GM18526 (cell line): ENCODE data around the gene GCN1.

Source experiments
- POLR2A ChIP-seq: IDR thresholded peaks from 3 replicates; pipeline ENCODE4 v1.6.1; 2011; ENCODE audit not compliant: insufficient read length; ENCODE audit errors: extremely low read depth

GCN1 gene

DNA sequence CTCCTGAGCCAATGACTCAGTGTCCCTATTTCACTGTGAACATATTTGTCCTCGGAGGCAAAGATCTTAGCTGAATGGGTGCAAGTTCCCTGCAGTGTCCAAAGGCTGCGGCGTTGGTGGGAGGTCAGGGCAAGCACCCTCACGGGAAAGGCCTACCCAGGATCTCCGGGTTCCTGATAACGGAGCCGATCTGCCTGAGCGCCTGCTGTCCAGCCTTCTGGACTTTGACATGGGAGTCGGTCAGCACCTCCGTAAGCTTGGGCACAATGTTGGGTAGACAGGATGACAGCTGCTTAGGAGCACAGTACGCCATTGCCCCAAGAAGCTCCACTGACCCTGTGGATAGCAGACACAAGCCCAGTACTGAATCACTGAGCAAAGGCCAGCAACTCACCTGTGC is 46.5 kb downstream of the GCN1 start:
- no peak for TF ChIP-seq POLR2A

GRCh38 chr12:120145164-120145563 is 49.4 kb downstream of the GCN1 start:
- no peak for TF ChIP-seq POLR2A

DNA sequence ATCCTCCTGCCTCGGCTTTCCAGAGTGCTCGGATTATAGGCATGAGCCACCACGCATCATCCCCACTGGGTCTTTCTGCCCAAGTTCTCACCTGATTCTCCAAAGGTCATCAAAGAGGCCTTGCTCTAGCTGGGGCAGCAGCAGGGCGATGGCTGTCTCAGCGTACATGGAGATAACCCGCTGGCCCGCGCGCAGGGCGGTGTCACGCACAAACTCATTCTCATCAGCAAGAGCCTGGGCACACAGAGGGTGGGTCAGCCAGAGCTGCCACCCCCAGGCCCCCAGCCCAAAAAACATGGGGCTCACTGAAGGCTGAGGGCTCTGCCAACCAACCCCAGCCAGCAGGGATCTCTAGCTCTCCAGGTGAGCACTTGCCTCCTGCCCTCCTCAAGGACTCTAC is 50.3 kb downstream of the GCN1 start:
- TF ChIP-seq POLR2A, result no peak

DNA sequence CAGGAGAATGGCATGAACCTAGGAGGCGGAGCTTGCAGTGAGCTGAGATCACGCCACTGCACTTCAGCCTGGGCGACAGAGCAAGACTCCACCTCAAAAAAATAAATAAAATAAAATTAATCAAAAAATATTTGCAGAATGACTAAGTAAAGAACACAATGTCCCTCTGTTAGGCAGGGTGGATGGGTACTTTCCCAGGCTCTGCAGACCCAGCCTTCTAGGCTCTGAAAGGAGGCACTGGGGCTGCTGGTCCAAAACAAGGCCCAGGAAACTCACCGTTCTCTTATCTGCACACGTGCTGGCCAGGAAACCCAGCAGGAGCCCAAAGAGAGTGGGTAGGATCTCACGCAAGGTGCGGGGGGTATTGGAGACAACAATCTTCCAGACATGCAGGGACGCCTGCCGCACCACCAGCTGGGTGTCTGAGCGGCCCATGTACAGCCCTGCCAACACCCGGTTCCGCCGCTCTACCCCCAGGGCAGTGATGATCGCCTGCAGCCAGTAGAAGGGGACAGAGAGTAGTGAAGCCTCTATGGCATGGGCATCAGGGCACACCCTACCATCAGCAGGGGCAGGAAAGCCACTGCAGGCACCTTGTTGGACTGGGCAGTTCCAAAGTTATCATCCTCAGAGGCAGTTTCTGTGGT is 52.2 kb downstream of the GCN1 start:
- no peak for TF ChIP-seq POLR2A

GRCh38 chr12:120141336-120141735 is 53.2 kb downstream of the GCN1 start:
- no peak for TF ChIP-seq POLR2A

DNA sequence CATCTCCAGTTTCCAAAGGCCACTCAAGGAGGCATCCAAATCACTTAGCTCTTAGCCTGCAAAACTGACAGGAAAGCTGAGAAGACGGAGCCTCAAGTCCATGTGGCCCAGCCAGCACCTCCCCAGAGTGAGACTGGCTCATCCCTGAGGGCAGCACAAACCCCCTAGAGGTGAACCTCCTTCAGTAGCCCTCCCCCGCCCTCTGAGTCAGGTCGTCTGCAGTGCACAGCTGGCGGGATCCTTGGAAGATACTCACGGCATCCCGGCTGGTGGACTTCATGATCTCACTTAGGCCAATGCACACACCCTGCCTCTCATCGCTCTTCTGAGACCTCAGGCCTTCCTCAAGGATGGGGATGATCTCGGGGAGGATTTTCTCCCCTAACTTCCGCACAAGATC is 53.9 kb downstream of the GCN1 start:
- no peak for TF ChIP-seq POLR2A

- TF ChIP-seq POLR2A, result no peak
These were observed 54.6 kb downstream of the GCN1 start for GRCh38 chr12:120139958-120140357.

- TF ChIP-seq POLR2A, result no peak
These were observed 56.1 kb downstream of the GCN1 start for GRCh38 chr12:120138366-120138765.

- no peak for TF ChIP-seq POLR2A
These were observed 56.7 kb downstream of the GCN1 start for GRCh38 chr12:120137833-120138232.

GRCh38 chr12:120136093-120136770 is 58.3 kb downstream of the GCN1 start:
- TF ChIP-seq POLR2A, result no peak

- no peak for TF ChIP-seq POLR2A
These were observed 60.1 kb downstream of the GCN1 start for GRCh38 chr12:120134307-120134980.

DNA sequence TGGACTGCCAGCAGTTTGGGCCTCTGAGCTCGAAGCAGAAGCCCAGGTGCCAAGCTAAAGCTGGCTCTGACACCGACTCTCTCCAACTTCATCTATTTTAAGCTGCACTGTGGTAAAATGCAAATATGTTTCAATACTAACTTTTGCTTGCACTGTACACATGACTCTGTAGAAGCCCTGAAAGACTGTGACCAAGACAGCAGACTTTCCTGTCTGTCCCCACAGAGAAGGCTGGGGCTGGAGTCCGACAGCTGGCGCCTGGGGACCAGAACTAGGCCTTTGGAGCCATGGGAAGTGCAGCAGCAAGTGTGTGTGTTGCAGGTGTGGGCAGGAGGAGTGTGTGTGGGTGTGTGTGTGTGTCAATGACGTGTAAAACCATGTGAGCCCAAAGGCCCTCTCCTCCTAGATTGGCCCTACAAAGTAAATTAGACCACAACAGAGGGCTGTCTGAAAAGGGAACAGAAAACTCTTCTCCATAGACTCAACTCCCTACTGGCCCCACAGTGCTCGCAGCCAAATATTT is 61.6 kb downstream of the GCN1 start:
- peak; percentile 37 for TF ChIP-seq POLR2A

DNA sequence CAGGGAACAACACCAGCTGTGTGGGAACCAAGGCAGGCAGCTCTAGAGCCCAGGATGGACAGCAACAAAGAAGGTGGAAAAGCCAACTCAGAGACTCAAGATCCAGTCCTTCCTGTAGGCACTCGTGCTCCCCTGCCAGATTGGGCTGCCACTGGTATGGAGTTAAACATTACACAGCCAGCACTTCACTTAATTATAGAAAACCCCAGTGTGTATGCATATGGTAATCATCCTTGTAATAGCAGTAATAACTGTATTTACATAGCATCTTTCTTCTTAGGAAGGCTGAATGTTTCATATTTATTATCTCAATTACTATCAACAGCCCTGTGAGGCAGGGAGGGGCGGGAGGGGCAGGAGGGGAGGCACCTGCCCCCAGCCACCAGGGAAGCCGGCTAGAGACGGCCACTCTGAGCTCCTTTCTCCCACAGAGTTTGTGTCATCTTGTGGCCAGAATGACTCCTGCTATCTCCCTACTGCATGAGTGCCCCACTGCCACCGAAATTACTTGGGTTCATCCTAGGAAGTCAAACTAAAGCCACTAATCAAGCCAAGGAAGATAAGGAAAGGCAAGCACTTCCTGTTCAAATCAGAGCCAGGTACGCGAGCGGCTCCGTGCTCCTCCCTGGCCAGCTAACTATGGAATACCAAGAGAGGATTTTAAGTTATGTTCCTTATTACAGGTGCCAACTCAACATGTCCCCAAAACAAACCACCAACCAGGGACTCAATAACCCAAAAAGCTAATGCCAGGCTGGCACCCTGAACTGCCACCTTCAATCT is 62.3 kb downstream of the GCN1 start:
- no peak for TF ChIP-seq POLR2A

DNA sequence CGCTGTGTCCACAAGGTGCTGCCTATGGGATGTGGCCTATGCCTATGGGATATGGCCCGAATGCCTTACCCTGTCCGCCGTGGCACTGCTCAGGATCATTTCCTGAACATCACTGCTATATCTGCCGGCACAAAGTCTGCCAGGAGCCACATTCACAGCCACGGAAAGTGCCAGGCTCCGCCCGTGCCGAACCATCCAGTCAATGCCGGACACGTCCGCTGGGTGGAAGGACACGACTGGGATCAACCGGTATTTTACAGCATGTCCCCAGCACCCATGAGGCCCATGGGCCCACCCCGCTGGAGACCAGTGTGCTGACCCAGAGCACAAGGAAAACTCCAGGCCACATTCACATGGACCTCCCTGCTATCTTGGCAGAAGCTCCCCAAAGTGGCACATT is 63.4 kb downstream of the GCN1 start:
- no peak for TF ChIP-seq POLR2A

GRCh38 chr12:120130011-120130410 is 64.5 kb downstream of the GCN1 start:
- no peak for TF ChIP-seq POLR2A
